K562 (cell line): ENCODE results near the gene MIEF1. TPM values are rescaled to one million over a fixed set of nuclear protein-coding genes. Genes with fewer than 3 reads are reported as not detected.

Experiments
- BRD4 ChIP-seq: fragments of 200-600 bp; sonication (generic); IDR thresholded peaks from 2 replicates; pipeline ENCODE4 v1.6.1; 2017; ENCODE audit warnings: inconsistent platforms
- CC2D1A ChIP-seq: fragments of 450-650 bp; IDR thresholded peaks from 2 replicates; pipeline ENCODE4 v1.6.1; 2017; ENCODE audit warnings: mild to moderate bottlenecking
- FOXK1 ChIP-seq: sonication (generic); formaldehyde crosslinking; IDR thresholded peaks from 2 replicates; pipeline ENCODE4 v1.8.0; 2022; ENCODE audit warnings: missing genetic modification reagents, mild to moderate bottlenecking, borderline replicate concordance
- KDM4B ChIP-seq, 2 experiments: fragments of 450-650 bp in 1 of 2; sonication (generic) in 1 of 2; IDR thresholded peaks; 2 replicates each; pipeline ENCODE4 v1.6.1; 2016 to 2017; ENCODE audit warnings: borderline replicate concordance in 2 of 2, antibody characterized with exemption in 1 of 2, low read depth in 1 of 2, mild to moderate bottlenecking in 1 of 2
- KDM5B ChIP-seq: fragments of 200-600 bp; sonication (generic); IDR thresholded peaks from 2 replicates; pipeline ENCODE4 v1.6.1; 2012; ENCODE audit warnings: low read depth, mild to moderate bottlenecking, moderate library complexity, low read length, control low read depth, inconsistent platforms; ENCODE audit not compliant: insufficient replicate concordance
- MAFG ChIP-seq: fragments of 450-650 bp; conservative IDR thresholded peaks from 2 replicates; pipeline ENCODE4 v1.6.1; 2016; ENCODE audit warnings: missing genetic modification characterization, missing compliant biosample characterization
- MAZ ChIP-seq, 2 experiments: fragments of 450-650 bp in 1 of 2; sonication (generic) in 1 of 2; formaldehyde crosslinking; IDR thresholded peaks in 1 of 2; conservative IDR thresholded peaks in 1 of 2; 2 replicates each; pipeline versions ENCODE4 v1.4.0 to v1.5.0; 2020; ENCODE audit warnings: mild to moderate bottlenecking in 1 of 2, missing genetic modification reagents in 1 of 2
- MLLT1 ChIP-seq, 2 experiments: fragments of 450-650 bp; IDR thresholded peaks; 2 replicates each; pipeline ENCODE4 v1.6.1; 2016
- NONO ChIP-seq, 2 experiments: fragments of 200-400 bp in 1 of 2; fragments of 450-650 bp in 1 of 2; formaldehyde crosslinking in 1 of 2; IDR thresholded peaks; 2 replicates each; pipeline ENCODE4 v1.6.1; 2017; ENCODE audit warnings: low read depth in 2 of 2, mild to moderate bottlenecking in 2 of 2, moderate library complexity in 2 of 2, low read length in 1 of 2
- PYGO2 ChIP-seq: fragments of 450-650 bp; IDR thresholded peaks from 2 replicates; pipeline ENCODE4 v1.6.1; 2016; ENCODE audit warnings: mild to moderate bottlenecking, missing genetic modification characterization, moderate library complexity, missing compliant biosample characterization
- ZFP30 ChIP-seq: fragments of 250-450 bp; sonication (Bioruptor Pico); IDR thresholded peaks from 2 replicates; pipeline ENCODE4 v1.8.0; 2022; ENCODE audit warnings: moderate library complexity, mild to moderate bottlenecking, inconsistent platforms, borderline replicate concordance
- ZNF217 ChIP-seq: sonication (generic); formaldehyde crosslinking; IDR thresholded peaks from 2 replicates; pipeline ENCODE4 v1.8.0; 2022; ENCODE audit warnings: mild to moderate bottlenecking, missing genetic modification reagents
- ZNF57 ChIP-seq: fragments of 450-650 bp; formaldehyde crosslinking; IDR thresholded peaks from 2 replicates; pipeline ENCODE4 v1.4.0; 2020; ENCODE audit warnings: mild to moderate bottlenecking, moderate library complexity
- polyA plus RNA-seq, 8 experiments: library from polyadenylated mRNA; depleted of rRNA in 4 of 8; stranded (reverse) in 5 of 8; unstranded in 3 of 8; fragments of >200 nt; fragmentation: Nextera tagmentation in 2 of 8; fragmentation: Illumina TruSeq in 1 of 8; extraction: Ambion mirVana in 2 of 8; extraction: Trizol in 1 of 8; gene quantifications; 2 replicates each; pipeline versions ENCODE4 v1.2.1 to v1.2.3, GENCODE V29; 2011 to 2014; ENCODE audit warnings: inconsistent platforms in 1 of 8, missing spikeins in 1 of 8
- total RNA-seq, 7 experiments: library from RNA; depleted of rRNA in 6 of 7; stranded (reverse); fragments of >200 nt in 6 of 7; fragmentation: Illumina TruSeq in 2 of 7; extraction: Trizol in 2 of 7; gene quantifications; 2 replicates each; pipeline versions ENCODE4 v1.2.1 to v1.2.3, GENCODE V29; 2011 to 2021; ENCODE audit warnings: low replicate concordance in 1 of 7
- TF ChIP-seq, protein P1 (sequence below): fragments of 450-650 bp; IDR thresholded peaks from 2 replicates; pipeline ENCODE4 v1.6.1; 2016; ENCODE audit warnings: low read depth

The MIEF1 gene
- total and polyA plus RNA-seq, 9 of the 15 experiments (the other 6 are each of a cell fraction or from before 2014, with no cell fraction given), result 10.9 to 51.8 (median 25.5) TPM

- TF ChIP-seq MAFG (tag) (peak; percentile 47), MLLT1 (IDR thresholded peaks at IDR 0.05) (no peak), MAZ (CRISPR knock-in tag; conservative IDR thresholded peaks at IDR 0.05 in 1 of 2, IDR thresholded peaks at IDR 0.05 in 1 of 2) (0 out of 4 replicates have a peak, but pooled peaks have one; percentile 18 to 41), ZFP30 (CRISPR knock-in tag) (no peak), KDM5B (peak; percentile 34), CC2D1A (no peak), ZNF57 (no peak), PYGO2 (tag) (no peak), KDM4B (IDR thresholded peaks at IDR 0.05; ENCODE audit: borderline replicate concordance in 2 of 2, low read depth in 1 of 2) (0 out of 4 replicates have a peak, but pooled peaks of 1 of the 2 experiments have one; percentile 58), BRD4 (no peak), FOXK1 (CRISPR knock-in tag) (no peak), NONO (IDR thresholded peaks at IDR 0.05; ENCODE audit: low read depth in 2 of 2, low read length in 1 of 2) (no peak), ZNF217 (CRISPR knock-in tag) (no peak)
- TF ChIP-seq, protein P1, sequence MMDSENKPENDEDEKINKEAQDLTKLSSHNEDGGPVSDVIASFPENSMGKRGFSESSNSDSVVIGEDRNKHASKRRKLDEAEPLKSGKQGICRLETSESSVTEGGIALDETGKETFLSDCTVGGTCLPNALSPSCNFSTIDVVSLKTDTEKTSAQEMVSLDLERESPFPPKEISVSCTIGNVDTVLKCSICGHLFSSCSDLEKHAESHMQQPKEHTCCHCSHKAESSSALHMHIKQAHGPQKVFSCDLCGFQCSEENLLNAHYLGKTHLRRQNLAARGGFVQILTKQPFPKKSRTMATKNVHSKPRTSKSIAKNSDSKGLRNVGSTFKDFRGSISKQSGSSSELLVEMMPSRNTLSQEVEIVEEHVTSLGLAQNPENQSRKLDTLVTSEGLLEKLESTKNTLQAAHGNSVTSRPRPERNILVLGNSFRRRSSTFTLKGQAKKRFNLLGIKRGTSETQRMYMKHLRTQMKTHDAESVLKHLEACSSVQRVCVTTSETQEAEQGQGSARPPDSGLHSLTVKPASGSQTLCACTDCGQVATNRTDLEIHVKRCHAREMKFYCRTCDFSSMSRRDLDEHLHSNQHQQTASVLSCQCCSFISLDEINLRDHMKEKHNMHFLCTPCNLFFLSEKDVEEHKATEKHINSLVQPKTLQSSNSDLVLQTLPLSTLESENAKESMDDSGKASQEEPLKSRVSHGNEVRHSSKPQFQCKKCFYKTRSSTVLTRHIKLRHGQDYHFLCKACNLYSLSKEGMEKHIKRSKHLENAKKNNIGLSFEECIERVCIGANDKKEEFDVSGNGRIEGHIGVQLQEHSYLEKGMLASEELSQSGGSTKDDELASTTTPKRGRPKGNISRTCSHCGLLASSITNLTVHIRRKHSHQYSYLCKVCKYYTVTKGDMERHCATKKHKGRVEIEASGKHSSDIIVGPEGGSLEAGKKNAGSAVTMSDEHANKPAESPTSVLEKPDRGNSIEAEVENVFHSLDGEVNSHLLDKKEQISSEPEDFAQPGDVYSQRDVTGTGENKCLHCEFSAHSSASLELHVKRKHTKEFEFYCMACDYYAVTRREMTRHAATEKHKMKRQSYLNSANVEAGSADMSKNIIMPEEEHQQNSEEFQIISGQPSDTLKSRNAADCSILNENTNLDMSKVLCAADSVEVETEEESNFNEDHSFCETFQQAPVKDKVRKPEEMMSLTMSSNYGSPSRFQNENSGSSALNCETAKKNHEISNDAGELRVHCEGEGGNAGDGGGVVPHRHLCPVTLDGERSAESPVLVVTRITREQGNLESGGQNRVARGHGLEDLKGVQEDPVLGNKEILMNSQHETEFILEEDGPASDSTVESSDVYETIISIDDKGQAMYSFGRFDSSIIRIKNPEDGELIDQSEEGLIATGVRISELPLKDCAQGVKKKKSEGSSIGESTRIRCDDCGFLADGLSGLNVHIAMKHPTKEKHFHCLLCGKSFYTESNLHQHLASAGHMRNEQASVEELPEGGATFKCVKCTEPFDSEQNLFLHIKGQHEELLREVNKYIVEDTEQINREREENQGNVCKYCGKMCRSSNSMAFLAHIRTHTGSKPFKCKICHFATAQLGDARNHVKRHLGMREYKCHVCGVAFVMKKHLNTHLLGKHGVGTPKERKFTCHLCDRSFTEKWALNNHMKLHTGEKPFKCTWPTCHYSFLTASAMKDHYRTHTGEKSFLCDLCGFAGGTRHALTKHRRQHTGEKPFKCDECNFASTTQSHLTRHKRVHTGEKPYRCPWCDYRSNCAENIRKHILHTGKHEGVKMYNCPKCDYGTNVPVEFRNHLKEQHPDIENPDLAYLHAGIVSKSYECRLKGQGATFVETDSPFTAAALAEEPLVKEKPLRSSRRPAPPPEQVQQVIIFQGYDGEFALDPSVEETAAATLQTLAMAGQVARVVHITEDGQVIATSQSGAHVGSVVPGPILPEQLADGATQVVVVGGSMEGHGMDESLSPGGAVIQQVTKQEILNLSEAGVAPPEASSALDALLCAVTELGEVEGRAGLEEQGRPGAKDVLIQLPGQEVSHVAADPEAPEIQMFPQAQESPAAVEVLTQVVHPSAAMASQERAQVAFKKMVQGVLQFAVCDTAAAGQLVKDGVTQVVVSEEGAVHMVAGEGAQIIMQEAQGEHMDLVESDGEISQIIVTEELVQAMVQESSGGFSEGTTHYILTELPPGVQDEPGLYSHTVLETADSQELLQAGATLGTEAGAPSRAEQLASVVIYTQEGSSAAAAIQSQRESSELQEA, result no peak
These were observed 29.2 kb upstream of the MIEF1 start (continued) for GRCh38 chr22:39472570-39473556.
